HepG2 (cell line): Measurements from ENCODE around the gene SHC1. TPM values are rescaled to one million over a fixed set of nuclear protein-coding genes. Genes with fewer than 3 reads are reported as not detected.

ENCODE experiments used
- AHR ChIP-seq: IDR thresholded peaks from 2 replicates; pipeline ENCODE4 v1.6.1; 2018; ENCODE audit warnings: missing genetic modification reagents, missing compliant biosample characterization
- EP300 ChIP-seq, 3 experiments: sonication (generic) in 1 of 3; formaldehyde crosslinking in 1 of 3; IDR thresholded peaks; 2 replicates each; pipeline versions ENCODE4 v1.5.1 to v1.6.1; 2011 to 2020; ENCODE audit warnings: low read depth in 2 of 3, low read length in 2 of 3, borderline replicate concordance in 1 of 3, improper control_type of control experiment in 1 of 3, mild to moderate bottlenecking in 1 of 3, missing genetic modification reagents in 1 of 3, moderate library complexity in 1 of 3
- HNRNPL ChIP-seq: fragments of 200-400 bp; formaldehyde crosslinking; IDR thresholded peaks from 2 replicates; pipeline ENCODE4 v1.6.1; 2017; ENCODE audit warnings: mild to moderate bottlenecking, low read depth, low read length
- HOXA7 ChIP-seq: sonication (generic); formaldehyde crosslinking; IDR thresholded peaks from 2 replicates; pipeline ENCODE4 v1.8.1; 2022; ENCODE audit warnings: mild to moderate bottlenecking, missing genetic modification reagents, moderate library complexity
- KLF6 ChIP-seq: IDR thresholded peaks from 2 replicates; pipeline ENCODE4 v1.8.0; 2016; ENCODE audit warnings: missing biosample characterization, missing genetic modification reagents
- KLF9 ChIP-seq: IDR thresholded peaks from 2 replicates; pipeline ENCODE4 v1.6.1; 2016; ENCODE audit warnings: low read depth
- ZBTB49 ChIP-seq: sonication (generic); formaldehyde crosslinking; IDR thresholded peaks from 2 replicates; pipeline ENCODE4 v1.4.0; 2020; ENCODE audit warnings: missing genetic modification reagents, borderline replicate concordance
- ZC3H4 ChIP-seq: sonication (generic); formaldehyde crosslinking; IDR thresholded peaks from 2 replicates; pipeline ENCODE4 v1.4.0; 2020; ENCODE audit warnings: missing genetic modification reagents, borderline replicate concordance
- ZNF230 ChIP-seq: sonication (generic); formaldehyde crosslinking; IDR thresholded peaks from 2 replicates; pipeline ENCODE4 v1.4.0; 2020; ENCODE audit warnings: mild to moderate bottlenecking, missing genetic modification reagents
- ZNF609 ChIP-seq: sonication (generic); formaldehyde crosslinking; IDR thresholded peaks from 2 replicates; pipeline ENCODE4 v1.4.0; 2020; ENCODE audit warnings: mild to moderate bottlenecking, missing genetic modification reagents, borderline replicate concordance
- ZNF704 ChIP-seq: sonication (generic); formaldehyde crosslinking; IDR thresholded peaks from 2 replicates; pipeline ENCODE4 v1.8.1; 2023; ENCODE audit warnings: mild to moderate bottlenecking, inconsistent platforms, moderate library complexity, missing genetic modification reagents, borderline replicate concordance
- ZNF746 ChIP-seq: sonication (generic); formaldehyde crosslinking; IDR thresholded peaks from 2 replicates; pipeline ENCODE4 v1.8.0; 2022; ENCODE audit warnings: mild to moderate bottlenecking, missing genetic modification reagents
- ZNF883 ChIP-seq: sonication (generic); formaldehyde crosslinking; IDR thresholded peaks from 2 replicates; pipeline ENCODE4 v1.5.1; 2020; ENCODE audit warnings: mild to moderate bottlenecking, missing genetic modification reagents; ENCODE audit errors: not compliant biosample characterization
- polyA plus RNA-seq, 8 experiments: library from polyadenylated mRNA; depleted of rRNA in 3 of 8; stranded (reverse) in 7 of 8; unstranded in 1 of 8; fragments of >200 nt; fragmentation: Illumina TruSeq in 4 of 8; extraction: Trizol in 4 of 8; gene quantifications; 2 replicates each; pipeline versions ENCODE4 v1.2.1 to v1.2.3, GENCODE V29; 2011 to 2016; ENCODE audit warnings: low read depth in 4 of 8, missing spikeins in 1 of 8, mixed read lengths in 1 of 8; ENCODE audit not compliant: insufficient read depth in 1 of 8
- total RNA-seq, 5 experiments: library from RNA; depleted of rRNA; stranded (reverse); fragments of >200 nt; fragmentation: Illumina TruSeq; extraction: Trizol; gene quantifications; 2 replicates each; pipeline ENCODE4 v1.2.3, GENCODE V29; 2016; ENCODE audit warnings: low read depth in 1 of 5
- TF ChIP-seq, protein P1 (sequence below): IDR thresholded peaks from 2 replicates; pipeline ENCODE4 v1.6.1; 2012; ENCODE audit warnings: inconsistent platforms
- TF ChIP-seq, protein P2 (sequence below): sonication (generic); formaldehyde crosslinking; IDR thresholded peaks from 2 replicates; pipeline ENCODE4 v1.5.0; 2020; ENCODE audit warnings: missing genetic modification reagents

Gene SHC1
- total and polyA plus RNA-seq, 2 of the 13 experiments (the other 11 are each of a cell fraction or from before 2014, with no cell fraction given), result 52.0 to 137 TPM

DNA sequence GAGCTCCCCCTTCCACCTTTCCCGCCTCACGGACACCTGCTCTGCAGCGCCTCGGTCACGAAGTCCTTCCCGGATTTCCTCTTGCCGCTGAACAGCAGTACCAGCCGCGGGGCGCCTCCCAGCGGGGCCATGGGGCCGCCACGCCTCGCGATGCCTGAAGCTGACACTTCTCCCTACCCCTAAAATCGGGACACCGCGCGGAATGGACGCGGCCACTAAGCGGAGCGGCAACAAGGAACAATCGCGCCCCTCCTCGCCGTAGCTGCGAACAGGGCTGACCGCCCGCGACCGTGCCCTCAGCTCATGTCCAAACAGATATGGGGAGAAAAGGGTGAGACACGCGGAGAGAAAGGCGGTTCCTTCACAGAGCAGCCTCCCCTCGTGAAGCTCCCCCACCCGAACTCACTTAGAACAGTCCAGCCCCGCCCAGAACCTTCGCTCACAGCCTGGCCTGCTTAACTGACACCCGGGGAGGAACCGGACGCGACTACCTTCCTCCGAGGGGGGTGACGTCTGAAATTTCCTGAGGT lies 33.9 kb downstream of the SHC1 start, which contains the start of gene PMVK (continued):
- TF ChIP-seq ZNF883 (CRISPR knock-in tag) (peak; percentile 100), ZNF230 (peak; percentile 99), ZBTB49 (CRISPR knock-in tag) (no peak), KLF6 (CRISPR knock-in tag) (peak; percentile 96), AHR (peak; percentile 99), KLF9 (CRISPR knock-in tag) (peak; percentile 97), ZC3H4 (CRISPR knock-in tag) (no peak; the same call in 1 of the 2 replicates), HOXA7 (no peak; the same call in 1 of the 2 replicates), HNRNPL (0 out of 2 replicates have a peak, but pooled peaks have one; percentile 64), ZNF746 (CRISPR knock-in tag) (peak; percentile 83), ZNF704 (peak; percentile 99), EP300 (IDR thresholded peaks at IDR 0.05; ENCODE audit: low read depth in 2 of 2, low read length in 2 of 2) (no peak), EP300 (CRISPR knock-in tag; IDR thresholded peaks at IDR 0.05; ENCODE audit: borderline replicate concordance) (peak; percentile 60; the same call in 1 of the 2 replicates), ZNF609 (CRISPR knock-in tag) (peak; percentile 90)
- TF ChIP-seq, protein P1, sequence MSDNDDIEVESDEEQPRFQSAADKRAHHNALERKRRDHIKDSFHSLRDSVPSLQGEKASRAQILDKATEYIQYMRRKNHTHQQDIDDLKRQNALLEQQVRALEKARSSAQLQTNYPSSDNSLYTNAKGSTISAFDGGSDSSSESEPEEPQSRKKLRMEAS, result peak; percentile 100
- TF ChIP-seq, protein P2, sequence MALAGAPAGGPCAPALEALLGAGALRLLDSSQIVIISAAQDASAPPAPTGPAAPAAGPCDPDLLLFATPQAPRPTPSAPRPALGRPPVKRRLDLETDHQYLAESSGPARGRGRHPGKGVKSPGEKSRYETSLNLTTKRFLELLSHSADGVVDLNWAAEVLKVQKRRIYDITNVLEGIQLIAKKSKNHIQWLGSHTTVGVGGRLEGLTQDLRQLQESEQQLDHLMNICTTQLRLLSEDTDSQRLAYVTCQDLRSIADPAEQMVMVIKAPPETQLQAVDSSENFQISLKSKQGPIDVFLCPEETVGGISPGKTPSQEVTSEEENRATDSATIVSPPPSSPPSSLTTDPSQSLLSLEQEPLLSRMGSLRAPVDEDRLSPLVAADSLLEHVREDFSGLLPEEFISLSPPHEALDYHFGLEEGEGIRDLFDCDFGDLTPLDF (CRISPR knock-in tag), result peak; percentile 74; the same call in 1 of the 2 replicates
